H1 (cell line): ENCODE results near the gene TGFB1I1. TPM values are rescaled to one million over a fixed set of nuclear protein-coding genes. Genes with fewer than 3 reads are reported as not detected.

Experiments
- CTCF ChIA-PET: fragments of 300-600 bp; sonication (Branson Sonifier 250); formaldehyde crosslinking; loops from one replicate; lab custom pipeline; 2021; ENCODE audit not compliant: partially characterized antibody; lab: Charles Lee
- POLR2A ChIA-PET: fragments of 300-600 bp; sonication (Branson Sonifier 250); formaldehyde crosslinking; loops from one replicate; lab custom pipeline; 2021; ENCODE audit warnings: inconsistent platforms; ENCODE audit not compliant: partially characterized antibody; lab: Charles Lee
- DNase-seq, 2 experiments: peaks; one replicate each; pipeline versions ENCODE4 v3.0.0 to v3.0.0-alpha.2; 2010 to 2022; ENCODE audit warnings: low spot score in 2 of 2, low read depth in 1 of 2, mixed read lengths in 1 of 2
- FAIRE-seq: peaks from 2 replicates; lab custom pipeline; 2011; peaks lifted over from hg19 to GRCh38; lab: Jason Lieb, UNC
- H2AFZ ChIP-seq: 2 replicates; pipeline ENCODE4 v1.8.1; 2012; ENCODE audit warnings: low read length, inconsistent platforms
- H2AK5ac ChIP-seq: 2 replicates; pipeline ENCODE4 v1.6.1; 2013; ENCODE audit warnings: low read depth, low read length
- H2BK120ac ChIP-seq: replicated peaks from 2 replicates; pipeline ENCODE3; 2013; ENCODE audit warnings: low read depth, low read length, inconsistent platforms
- H2BK12ac ChIP-seq: 2 replicates; pipeline ENCODE4 v1.6.1; 2013; ENCODE audit warnings: low read depth, low read length
- H2BK15ac ChIP-seq: 2 replicates; pipeline ENCODE4 v1.6.1; 2013; ENCODE audit warnings: low read length
- H2BK20ac ChIP-seq: 2 replicates; pipeline ENCODE4 v1.6.1; 2013; ENCODE audit warnings: low read length
- H2BK5ac ChIP-seq: 2 replicates; pipeline ENCODE4 v1.6.1; 2013; ENCODE audit warnings: low read depth, low read length
- H3K14ac ChIP-seq: 2 replicates; pipeline ENCODE4 v1.6.1; 2013; ENCODE audit warnings: inconsistent platforms; ENCODE audit not compliant: insufficient read length
- H3K18ac ChIP-seq: 2 replicates; pipeline ENCODE4 v1.6.1; 2013; ENCODE audit warnings: low read length; ENCODE audit errors: extremely low read depth
- H3K23ac ChIP-seq: 2 replicates; pipeline ENCODE4 v1.6.1; 2013; ENCODE audit warnings: inconsistent platforms; ENCODE audit not compliant: insufficient read length
- H3K23me2 ChIP-seq: 2 replicates; pipeline ENCODE4 v1.6.1; 2013; ENCODE audit warnings: low read depth, low read length
- H3K27ac ChIP-seq: 2 replicates; pipeline ENCODE4 v1.6.1; 2011; ENCODE audit warnings: low read depth, low read length, inconsistent platforms
- H3K27me3 ChIP-seq, 4 experiments: replicated peaks in 1 of 4; 1 replicate in 1 of 4; 2 replicates in 3 of 4; pipeline versions ENCODE4 v1.6.1 to v1.8.1; 2011 to 2013; ENCODE audit warnings: low read length in 3 of 4, mild to moderate bottlenecking in 3 of 4, inconsistent platforms in 2 of 4, mixed read lengths in 2 of 4, moderate library complexity in 1 of 4; ENCODE audit not compliant: control insufficient read depth in 3 of 4, insufficient read depth in 3 of 4; ENCODE audit errors: extremely low read depth in 1 of 4
- H3K36me3 ChIP-seq, 4 experiments: 2 replicates each; pipeline versions ENCODE4 v1.6.1 to v1.8.1; 2011 to 2013; ENCODE audit warnings: mild to moderate bottlenecking in 4 of 4, low read length in 3 of 4, moderate library complexity in 2 of 4, control low read depth in 1 of 4, inconsistent platforms in 1 of 4; ENCODE audit not compliant: insufficient read depth in 4 of 4, control insufficient read depth in 2 of 4
- H3K4ac ChIP-seq: replicated peaks from 2 replicates; pipeline ENCODE3; 2013; ENCODE audit warnings: low read length, low read depth, mixed read lengths, inconsistent platforms; ENCODE audit not compliant: insufficient read length
- H3K4me1 ChIP-seq, 4 experiments: replicated peaks in 1 of 4; 1 replicate in 1 of 4; 2 replicates in 3 of 4; pipeline versions ENCODE4 v1.6.1 to v1.8.1; 2011 to 2013; ENCODE audit warnings: low read length in 3 of 4, inconsistent platforms in 2 of 4, mixed read lengths in 1 of 4; ENCODE audit not compliant: insufficient read depth in 4 of 4, control insufficient read depth in 3 of 4
- H3K4me2 ChIP-seq, 2 experiments: 2 replicates each; pipeline versions ENCODE4 v1.6.1 to v1.8.1; 2011 to 2013; ENCODE audit warnings: low read depth in 2 of 2, low read length in 2 of 2, control low read depth in 1 of 2, inconsistent platforms in 1 of 2, mild to moderate bottlenecking in 1 of 2; ENCODE audit not compliant: insufficient read depth in 1 of 2
- H3K4me3 ChIP-seq, 4 experiments: fragments of 200-600, 300-600 bp in 1 of 4; sonication (generic), shearing (Covaris generic), sonication (Bioruptor Twin) in 1 of 4; 2 replicates each; pipeline versions ENCODE4 v1.5.1 to v1.8.1; 2011 to 2016; ENCODE audit warnings: low read length in 4 of 4, low read depth in 3 of 4, control low read depth in 2 of 4, inconsistent platforms in 2 of 4, mild to moderate bottlenecking in 2 of 4, mixed read lengths in 1 of 4, moderate library complexity in 1 of 4; ENCODE audit not compliant: insufficient read depth in 2 of 4; ENCODE audit errors: extremely low read depth in 1 of 4
- H3K56ac ChIP-seq: replicated peaks from 2 replicates; pipeline ENCODE3; 2013; ENCODE audit warnings: low read depth, mild to moderate bottlenecking, mixed read lengths, low read length, inconsistent platforms; ENCODE audit not compliant: insufficient read length
- H3K79me1 ChIP-seq: 2 replicates; pipeline ENCODE4 v1.6.1; 2013; ENCODE audit warnings: low read depth, low read length, control low read depth
- H3K79me2 ChIP-seq, 2 experiments: 2 replicates each; pipeline versions ENCODE4 v1.6.1 to v1.8.1; 2012 to 2013; ENCODE audit warnings: low read length in 2 of 2, mild to moderate bottlenecking in 2 of 2, inconsistent platforms in 1 of 2; ENCODE audit not compliant: insufficient read depth in 2 of 2, control insufficient read depth in 1 of 2
- H3K9ac ChIP-seq, 4 experiments: replicated peaks in 1 of 4; 1 replicate in 1 of 4; 2 replicates in 3 of 4; pipeline versions ENCODE4 v1.6.1 to v1.8.1; 2011 to 2013; ENCODE audit warnings: low read depth in 3 of 4, low read length in 3 of 4, control low read depth in 2 of 4, mild to moderate bottlenecking in 2 of 4, moderate library complexity in 2 of 4, inconsistent platforms in 1 of 4; ENCODE audit errors: extremely low read depth in 1 of 4
- H3K9me3 ChIP-seq, 2 experiments: 2 replicates each; pipeline versions ENCODE4 v1.6.1 to v1.8.1; 2012 to 2013; ENCODE audit warnings: mild to moderate bottlenecking in 2 of 2, moderate library complexity in 2 of 2, control low read depth in 1 of 2, inconsistent platforms in 1 of 2, low read depth in 1 of 2, low read length in 1 of 2, mixed read lengths in 1 of 2; ENCODE audit not compliant: insufficient read depth in 2 of 2
- H4K20me1 ChIP-seq, 2 experiments: replicated peaks in 1 of 2; 2 replicates each; pipeline versions ENCODE3 to v1.8.1; 2011 to 2013; ENCODE audit warnings: inconsistent platforms in 2 of 2, low read length in 2 of 2, mild to moderate bottlenecking in 1 of 2; ENCODE audit not compliant: insufficient read depth in 2 of 2, control insufficient read depth in 1 of 2
- H4K5ac ChIP-seq: 2 replicates; pipeline ENCODE4 v1.6.1; 2013; ENCODE audit warnings: low read length, low read depth, mixed read lengths, inconsistent platforms; ENCODE audit not compliant: insufficient read length
- H4K8ac ChIP-seq: 2 replicates; pipeline ENCODE4 v1.8.0; 2013; ENCODE audit warnings: mild to moderate bottlenecking, moderate library complexity, low read length, inconsistent platforms; ENCODE audit not compliant: insufficient read depth; ENCODE audit errors: extremely low read depth
- H4K91ac ChIP-seq: replicated peaks from 2 replicates; pipeline ENCODE3; 2013; ENCODE audit warnings: low read length, mixed read lengths, inconsistent platforms; ENCODE audit not compliant: insufficient read length
- CHD1 ChIP-seq: IDR thresholded peaks from 2 replicates; pipeline ENCODE4 v1.6.1; 2012; ENCODE audit warnings: low read depth, low read length, improper control_type of control experiment
- KDM1A ChIP-seq: fragments of 200-600, 300-600 bp; sonication (generic); IDR thresholded peaks from 2 replicates; pipeline ENCODE4 v1.7.1; 2016; ENCODE audit warnings: mild to moderate bottlenecking, low read length, borderline replicate concordance
- RNF2 ChIP-seq: fragments of 200-900, 300-1000 bp; sonication (generic); IDR thresholded peaks from 2 replicates; pipeline ENCODE4 v1.7.1; 2016; ENCODE audit warnings: borderline replicate concordance, low read depth, mild to moderate bottlenecking, antibody characterized with exemption, low read length; ENCODE audit not compliant: poor library complexity, severe bottlenecking; ENCODE audit errors: missing control alignments
- WGBS, 2 experiments: shearing (Covaris generic) in 1 of 2; methylation state at CpG; one replicate each; pipeline versions ENCODE4 v1.1.6 to v1.1.7; 2013 to 2015; ENCODE audit warnings: low lambda C conversion rate in 2 of 2, mixed read lengths in 2 of 2, inconsistent platforms in 1 of 2, low coverage in 1 of 2, missing lambda C conversion rate in 1 of 2; ENCODE audit not compliant: insufficient replicate concordance in 2 of 2, insufficient coverage in 1 of 2, insufficient read length in 1 of 2; ENCODE audit errors: extremely low coverage in 1 of 2, missing lambda C conversion rate in 1 of 2; 5-methylcytosine and 5-hydroxymethylcytosine counted together
- polyA plus RNA-seq, 7 experiments: library from polyadenylated mRNA; depleted of rRNA in 3 of 7; stranded (reverse) in 5 of 7; unstranded in 2 of 7; fragments of >200 nt in 5 of 7; fragments of 200-250 nt in 2 of 7; gene quantifications; 1 replicate in 5 of 7; 2 replicates in 1 of 7; 4 replicates in 1 of 7; pipeline versions ENCODE4 v1.2.1 to v1.2.3, GENCODE V29; 2011 to 2013; ENCODE audit warnings: missing spikeins in 2 of 7, mixed read lengths in 2 of 7
- total RNA-seq: library from RNA; stranded (reverse); fragmentation: NEBNext Ultra II Directional; extraction: Animal tissue kit (Norgen Biotek cat#: 25700); gene quantifications from 2 replicates; pipeline ENCODE4 v1.2.1, GENCODE V29; 2021

TGFB1I1 gene
- total and polyA plus RNA-seq, 2 of the 8 experiments (the other 6 are each of a cell fraction or from before 2014, with no cell fraction given): 5.6 to 5.8 TPM

GRCh38 chr16:31519759-31520431, 47.9 kb downstream of the TGFB1I1 start:
- 78% methylated on average over 2 of the region's 2 CpGs; no CpG with 5 or more reads in 1 of the 2 experiments for WGBS, 2 experiments
- H3K18ac ChIP-seq: no peak overlapping the region
- no peak overlapping the region for H4K8ac ChIP-seq
- H4K5ac ChIP-seq: no peak overlapping the region
- no peak overlapping the region for H4K91ac ChIP-seq
- no peak overlapping the region for H3K9ac ChIP-seq
- no peak overlapping the region for H3K4me2 ChIP-seq
- no peaks in the 10 kb centered on the region for H3K79me1 ChIP-seq
- no peak overlapping the region for H2BK20ac ChIP-seq
- no peak overlapping the region for H3K23ac ChIP-seq
- peaks cover 0 to 2% (median 0%) of the 10 kb centered on the region in 4 experiments; a peak in 1 of 7 replicates for H3K27me3 ChIP-seq
- H3K27ac ChIP-seq: no peak overlapping the region
- peaks cover 0 to 4% (median 0%) of the 10 kb centered on the region in 4 experiments; a peak in 2 of 7 replicates for H3K4me1 ChIP-seq
- H3K14ac ChIP-seq: no peak overlapping the region
- no peak overlapping the region for H2AK5ac ChIP-seq
- TF ChIP-seq KDM1A (no peak), RNF2 (no peak), CHD1 (no peak)
- TF ChIP-seq, all 59 proteins: peak for 0
- Histone ChIP-seq H2BK120ac (no peak overlapping the region), H3K23me2 (no peaks in the 10 kb centered on the region), H4K20me1 (no peaks in the 10 kb centered on the region), H2BK12ac (no peak overlapping the region), H3K36me3 (no peaks in the 10 kb centered on the region), H2AFZ (peak overlapping the region; percentile 22; the same call in 1 of the 2 replicates), H3K9me3 (no peaks in the 10 kb centered on the region), H3K56ac (no peak overlapping the region), H2BK5ac (no peak overlapping the region), H3K4me3 (no peak overlapping the region), H3K79me2 (no peaks in the 10 kb centered on the region), H3K4ac (no peak overlapping the region), H2BK15ac (no peak overlapping the region)
- DNase-seq: no peak
- CTCF ChIA-PET: interaction anchor here (0.9 kb wide), 1 partner anchor 10 kb away, joined by 4 read pairs; no protein-coding TSS in a partner anchor
- POLR2A ChIA-PET: interaction anchor here (0.8 to 1.7 kb wide), 5 partner anchors 9 to 61 kb away, joined by 3 to 6 read pairs (median 4); partner anchors contain the start of genes ARMC5 and RUSF1
- no peak for FAIRE-seq
